Omental fat pad (tissue), 4 donors: Measurements from ENCODE around the gene SPRED3. TPM values are rescaled to one million over a fixed set of nuclear protein-coding genes. Genes with fewer than 3 reads are reported as not detected.
"Not testable (repeated sequence)": the region's sequence is repeated elsewhere in the genome, so short reads cannot be mapped to it uniquely, and the experiment has no call there.

Experiments used
- ATAC-seq: fragments of 150-250 bp; one replicate; pipeline ENCODE4 v1.9.1; 2016; ENCODE audit warnings: mild to moderate bottlenecking, moderate library complexity; ENCODE audit not compliant: low FRiP score
- DNase-seq: peaks from one replicate; pipeline ENCODE4 v3.0.0-alpha.2; 2019; ENCODE audit warnings: low spot score
- CTCF ChIP-seq, 3 donors: fragments of 450-650 bp; IDR thresholded peaks; one replicate each; pipeline ENCODE4 v1.5.1; 2016 to 2017; ENCODE audit warnings: antibody characterized with exemption in 3 of 3, mild to moderate bottlenecking in 3 of 3, moderate library complexity in 2 of 3
- total RNA-seq, 4 donors: library from RNA; depleted of rRNA; stranded (reverse); fragments of >200 nt; gene quantifications; one replicate each; pipeline ENCODE4 v1.1.0, GENCODE V29; 2016

Gene SPRED3
- total RNA-seq, 4 donors from 2014 or later: 0.44 to 0.93 (median 0.84) TPM; not detected in 1

- ATAC-seq (no peak), DNase-seq (no peak)
- no peak for TF ChIP-seq CTCF (IDR thresholded peaks at IDR 0.05)
Measured at GRCh38 chr19:38401148-38401547, 12.7 kb downstream of the SPRED3 start.

GRCh38 chr19:38402623-38402966 lies 14.1 kb downstream of the SPRED3 start:
- ATAC-seq: no peak
- DNase-seq: no peak
- no peak for TF ChIP-seq CTCF (IDR thresholded peaks at IDR 0.05)

GRCh38 chr19:38402967-38403674 lies 14.6 kb downstream of the SPRED3 start, which contains the start of gene FAM98C:
FAM98C (plus strand) TSS chr19:38403093; CDS start chr19:38403154, 61 bp downstream.
- ATAC-seq (peak; percentile 99), DNase-seq (peak; percentile 93)
- peak in 2 of 3 donors; percentile 96 to 98 for TF ChIP-seq CTCF (IDR thresholded peaks at IDR 0.05)

GRCh38 chr19:38404858-38405257 lies 16.4 kb downstream of the SPRED3 start:
- TF ChIP-seq CTCF (IDR thresholded peaks at IDR 0.05): no peak
- no peak for ATAC-seq
- no peak for DNase-seq

- DNase-seq (no peak), ATAC-seq (no peak)
- TF ChIP-seq CTCF (IDR thresholded peaks at IDR 0.05): no peak
Measured at GRCh38 chr19:38405276-38405675, 16.8 kb downstream of the SPRED3 start.

GRCh38 chr19:38409631-38410133 lies 21.2 kb downstream of the SPRED3 start:
- ATAC-seq (peak; percentile 18), DNase-seq (no peak)
- TF ChIP-seq CTCF (IDR thresholded peaks at IDR 0.05): no peak

- DNase-seq, ATAC-seq: not testable (repeated sequence)
Measured at GRCh38 chr19:38410407-38410806, 21.9 kb downstream of the SPRED3 start.
